NCI-H2029 treated with DMSO at 0.1 percent for 48 hours (cell line): ENCODE results near the gene NDC1.
"Not testable (repeated sequence)": the region's sequence is repeated elsewhere in the genome, so short reads cannot be mapped to it uniquely, and the experiment has no call there.

ENCODE experiments used
- DNase-seq: peaks from one replicate; lab custom pipeline; 2025; lab: John Stamatoyannopoulos, UW

Gene NDC1

GRCh38 chr1:53826367-53826766 is 11.7 kb downstream of the NDC1 start:
- no peak for DNase-seq

- no peak for DNase-seq
Observed at GRCh38 chr1:53825306-53825705, 12.8 kb downstream of the NDC1 start.

- DNase-seq, result no peak
Observed at GRCh38 chr1:53822931-53823330, 15.2 kb downstream of the NDC1 start.

- DNase-seq, result no peak
Observed at GRCh38 chr1:53821380-53821779, 16.7 kb downstream of the NDC1 start.

- no peak for DNase-seq
Observed at GRCh38 chr1:53819387-53819786, 18.7 kb downstream of the NDC1 start.

GRCh38 chr1:53816584-53816983 is 21.5 kb downstream of the NDC1 start:
- not testable (repeated sequence) for DNase-seq

- DNase-seq, result not testable (repeated sequence)
Observed at GRCh38 chr1:53815484-53815883, 22.6 kb downstream of the NDC1 start.

GRCh38 chr1:53811414-53811851 is 26.7 kb downstream of the NDC1 start:
- no peak for DNase-seq

- DNase-seq, result no peak
Observed at GRCh38 chr1:53810497-53810896, 27.6 kb downstream of the NDC1 start.

- no peak for DNase-seq
Observed at GRCh38 chr1:53810007-53810406, 28.1 kb downstream of the NDC1 start.

GRCh38 chr1:53807916-53808315 is 30.2 kb downstream of the NDC1 start:
- DNase-seq, result no peak

- DNase-seq, result no peak
Observed at GRCh38 chr1:53804791-53805505, 33.1 kb downstream of the NDC1 start.

GRCh38 chr1:53804181-53804580 is 33.9 kb downstream of the NDC1 start:
- no peak for DNase-seq

GRCh38 chr1:53800621-53801020 is 37.5 kb downstream of the NDC1 start:
- no peak for DNase-seq

- DNase-seq, result no peak
Observed at GRCh38 chr1:53799141-53799540, 39.0 kb downstream of the NDC1 start.

- no peak for DNase-seq
Observed at GRCh38 chr1:53792806-53793205, 45.3 kb downstream of the NDC1 start.

GRCh38 chr1:53787655-53788054 is 50.4 kb downstream of the NDC1 start:
- no peak for DNase-seq

- DNase-seq, result no peak
Observed at GRCh38 chr1:53783056-53783455, 55.0 kb downstream of the NDC1 start.

- no peak for DNase-seq
Observed at GRCh38 chr1:53781654-53782053, 56.4 kb downstream of the NDC1 start.

- DNase-seq, result no peak
Observed at GRCh38 chr1:53777272-53777671, 60.8 kb downstream of the NDC1 start.

- no peak for DNase-seq
Observed at GRCh38 chr1:53771648-53772047, 66.4 kb downstream of the NDC1 start.

- DNase-seq, result no peak
Observed at GRCh38 chr1:53769780-53770179, 68.3 kb downstream of the NDC1 start.

- DNase-seq, result no peak
Observed at GRCh38 chr1:53769184-53769583, 68.9 kb downstream of the NDC1 start.

GRCh38 chr1:53766831-53767405 is 71.2 kb downstream of the NDC1 start:
- no peak for DNase-seq
